Body of pancreas (tissue), 4 donors: ENCODE results near the gene ZPR1.

Experiments used
- POLR2A ChIP-seq, 3 donors: fragments of 450-650 bp; IDR thresholded peaks; one replicate each; pipeline ENCODE4 v1.6.1; 2016; ENCODE audit warnings: antibody characterized with exemption in 3 of 3, mild to moderate bottlenecking in 2 of 3
- TF ChIP-seq, protein P1 (sequence below), 7 experiments: fragments of 450-650 bp in 4 of 7; fragments of 200-600 bp in 3 of 7; sonication (generic) in 3 of 7; IDR thresholded peaks; one replicate each; pipeline ENCODE4 v1.5.1; 2016 to 2019; ENCODE audit warnings: antibody characterized with exemption in 7 of 7

DNA sequence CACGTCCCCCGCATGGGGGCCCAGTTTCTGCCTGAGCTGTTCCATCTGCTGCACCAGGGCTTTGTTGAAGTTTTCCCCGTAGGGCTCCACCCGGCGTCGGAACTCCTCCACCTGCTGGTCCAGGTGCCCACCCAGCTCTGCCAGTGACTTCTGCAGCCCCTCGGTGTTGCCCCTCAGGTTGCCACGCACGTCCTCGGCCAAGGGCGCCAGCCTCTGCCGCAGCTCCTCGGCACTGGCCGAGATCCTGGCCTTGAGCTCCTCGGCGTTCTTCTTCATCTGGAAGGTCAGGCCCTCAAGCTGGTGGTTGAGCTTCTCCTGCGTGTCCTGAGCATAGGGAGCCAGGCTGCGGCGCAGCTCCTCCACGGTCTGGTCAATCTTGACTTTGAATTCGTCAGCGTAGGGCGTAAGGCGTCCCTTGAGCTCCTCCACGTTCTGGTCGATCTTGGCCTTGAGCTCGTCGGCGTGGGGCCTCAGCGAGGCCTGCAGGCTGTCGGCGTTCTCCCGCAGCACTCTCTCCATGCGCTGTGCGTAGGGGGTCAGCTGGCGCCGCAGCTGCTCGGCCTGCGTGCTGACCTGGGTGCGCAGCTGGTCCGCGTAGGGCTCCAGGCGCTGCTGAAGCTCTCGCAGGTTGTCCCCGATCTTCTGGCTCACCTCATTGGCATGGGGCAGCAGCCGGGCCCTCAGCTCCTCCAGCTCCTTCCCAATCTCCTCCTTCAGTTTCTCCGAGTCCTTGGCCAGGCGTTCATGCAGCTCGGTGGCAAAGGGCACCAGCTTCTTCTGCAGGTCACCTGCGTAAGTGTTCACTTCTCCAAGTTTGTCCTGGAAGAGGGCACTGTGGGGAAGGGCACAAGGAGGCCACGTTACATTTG lies 33.5 kb upstream of the ZPR1 start:
- TF ChIP-seq, protein P1, sequence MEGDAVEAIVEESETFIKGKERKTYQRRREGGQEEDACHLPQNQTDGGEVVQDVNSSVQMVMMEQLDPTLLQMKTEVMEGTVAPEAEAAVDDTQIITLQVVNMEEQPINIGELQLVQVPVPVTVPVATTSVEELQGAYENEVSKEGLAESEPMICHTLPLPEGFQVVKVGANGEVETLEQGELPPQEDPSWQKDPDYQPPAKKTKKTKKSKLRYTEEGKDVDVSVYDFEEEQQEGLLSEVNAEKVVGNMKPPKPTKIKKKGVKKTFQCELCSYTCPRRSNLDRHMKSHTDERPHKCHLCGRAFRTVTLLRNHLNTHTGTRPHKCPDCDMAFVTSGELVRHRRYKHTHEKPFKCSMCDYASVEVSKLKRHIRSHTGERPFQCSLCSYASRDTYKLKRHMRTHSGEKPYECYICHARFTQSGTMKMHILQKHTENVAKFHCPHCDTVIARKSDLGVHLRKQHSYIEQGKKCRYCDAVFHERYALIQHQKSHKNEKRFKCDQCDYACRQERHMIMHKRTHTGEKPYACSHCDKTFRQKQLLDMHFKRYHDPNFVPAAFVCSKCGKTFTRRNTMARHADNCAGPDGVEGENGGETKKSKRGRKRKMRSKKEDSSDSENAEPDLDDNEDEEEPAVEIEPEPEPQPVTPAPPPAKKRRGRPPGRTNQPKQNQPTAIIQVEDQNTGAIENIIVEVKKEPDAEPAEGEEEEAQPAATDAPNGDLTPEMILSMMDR (IDR thresholded peaks at IDR 0.05): no peak
- TF ChIP-seq POLR2A (IDR thresholded peaks at IDR 0.05): no peak
